GM12891 (cell line): Measurements from ENCODE around the gene EXOC3L2. TPM values are rescaled to one million over a fixed set of nuclear protein-coding genes. Genes with fewer than 3 reads are reported as not detected.

Experiments used
- DNase-seq: peaks from one replicate; pipeline ENCODE4 v3.0.0; 2011; ENCODE audit warnings: low spot score; ENCODE audit not compliant: insufficient read length
- FAIRE-seq: peaks from 2 replicates; lab custom pipeline; 2011; peaks lifted over from hg19 to GRCh38; lab: Jason Lieb, UNC
- PAX5 ChIP-seq: IDR thresholded peaks from 2 replicates; pipeline ENCODE4 v1.6.1; 2011; ENCODE audit warnings: low read length, moderate library complexity, mild to moderate bottlenecking; ENCODE audit not compliant: insufficient read depth, severe bottlenecking
- POLR2A ChIP-seq: IDR thresholded peaks from 2 replicates; pipeline ENCODE4 v1.6.1; 2011; ENCODE audit warnings: low read depth, low read length, control low read depth
- POLR2AphosphoS5 ChIP-seq: IDR thresholded peaks from 2 replicates; pipeline ENCODE4 v1.6.1; 2011; ENCODE audit warnings: low read depth, low read length, control low read depth
- POU2F2 ChIP-seq: IDR thresholded peaks from 2 replicates; pipeline ENCODE4 v1.6.1; 2011; ENCODE audit warnings: low read depth, mild to moderate bottlenecking, control low read depth, low read length, moderate library complexity
- SPI1 ChIP-seq: IDR thresholded peaks from 2 replicates; pipeline ENCODE4 v1.6.1; 2011; ENCODE audit warnings: low read depth, low read length, control low read depth
- TAF1 ChIP-seq: IDR thresholded peaks from 2 replicates; pipeline ENCODE4 v1.6.1; 2011; ENCODE audit warnings: low read depth, low read length, control low read depth
- polyA plus RNA-seq: library from polyadenylated mRNA; unstranded; fragments of >200 nt; gene quantifications from one replicate; pipeline ENCODE4 v1.2.1, GENCODE V29; 2012; ENCODE audit warnings: low read depth, missing spikeins, inconsistent platforms; ENCODE audit not compliant: missing spikeins

Gene EXOC3L2
- 0.14 TPM for polyA plus RNA-seq

DNA sequence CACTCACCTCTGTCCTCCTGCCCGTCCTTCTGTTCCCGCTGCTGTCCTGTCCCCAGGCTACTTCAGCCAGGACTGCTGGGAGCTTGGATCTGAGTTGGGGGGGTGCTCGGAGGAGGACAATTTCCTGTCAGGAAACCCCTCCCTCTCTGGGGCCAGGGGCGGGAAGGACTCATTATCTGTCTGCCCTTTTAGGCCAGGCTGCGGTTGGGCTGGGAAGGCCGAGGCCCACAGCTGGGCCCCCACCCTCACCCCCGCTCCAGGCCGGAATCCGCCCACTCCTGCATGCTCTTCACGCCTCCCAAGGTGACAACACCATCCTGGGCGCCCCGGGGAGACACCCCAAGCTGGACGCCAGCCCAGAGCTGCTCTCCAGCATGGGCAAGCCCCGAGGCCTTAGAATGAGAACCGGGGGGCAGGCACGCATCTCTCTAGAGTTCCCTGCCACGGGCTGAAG, at the start of gene EXOC3L2:
Gene EXOC3L2, minus strand, starts transcription at position 74 of the 454 bp plus-strand sequence. CDS start 6,362 bp downstream, outside the sequence.
- no peak for TF ChIP-seq POLR2AphosphoS5
- TF ChIP-seq POU2F2: no peak
- no peak for TF ChIP-seq PAX5
- TF ChIP-seq POLR2A: no peak
- TF ChIP-seq SPI1: no peak
- TF ChIP-seq TAF1: no peak
- FAIRE-seq: no peak
- no peak for DNase-seq

DNA sequence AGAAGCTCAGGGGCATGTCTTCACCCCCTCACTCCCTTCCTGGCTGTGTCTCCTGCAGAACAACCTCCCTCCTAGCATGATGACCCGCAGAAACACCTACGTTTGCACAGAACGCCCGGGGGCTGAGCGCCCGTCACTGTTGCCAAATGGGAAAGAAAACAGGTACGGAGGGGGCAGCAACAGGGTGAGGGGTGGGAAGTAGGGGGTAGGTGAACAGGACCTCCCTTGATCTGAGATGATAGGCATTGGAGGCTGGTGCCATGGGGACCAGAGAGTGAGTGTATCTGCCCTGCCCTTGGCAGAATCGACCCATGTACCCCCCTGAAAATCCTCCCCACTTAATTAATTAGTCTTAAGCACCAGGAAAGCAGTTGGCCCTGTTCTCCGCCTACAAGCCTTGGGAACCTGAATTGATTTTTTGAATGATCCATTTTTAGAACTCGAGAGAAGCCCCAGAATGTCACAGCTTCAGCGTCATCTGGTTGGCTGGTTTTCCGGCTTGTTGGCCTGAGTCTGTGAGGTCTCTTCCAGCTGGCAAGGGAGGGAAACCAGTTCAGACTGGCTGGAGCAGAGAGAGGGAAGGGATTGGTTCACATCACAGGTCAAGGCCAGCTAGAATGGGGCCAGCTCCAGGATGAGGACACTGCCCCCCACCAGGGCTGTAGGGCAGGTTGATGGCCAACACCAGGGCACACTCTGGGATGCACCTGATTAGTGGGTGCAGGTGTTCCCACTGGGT, 49.3 kb upstream of the EXOC3L2 start:
- DNase-seq (no peak), FAIRE-seq (no peak)
- TF ChIP-seq PAX5 (no peak), SPI1 (no peak), POU2F2 (no peak), POLR2AphosphoS5 (no peak), TAF1 (no peak), POLR2A (no peak)

DNA sequence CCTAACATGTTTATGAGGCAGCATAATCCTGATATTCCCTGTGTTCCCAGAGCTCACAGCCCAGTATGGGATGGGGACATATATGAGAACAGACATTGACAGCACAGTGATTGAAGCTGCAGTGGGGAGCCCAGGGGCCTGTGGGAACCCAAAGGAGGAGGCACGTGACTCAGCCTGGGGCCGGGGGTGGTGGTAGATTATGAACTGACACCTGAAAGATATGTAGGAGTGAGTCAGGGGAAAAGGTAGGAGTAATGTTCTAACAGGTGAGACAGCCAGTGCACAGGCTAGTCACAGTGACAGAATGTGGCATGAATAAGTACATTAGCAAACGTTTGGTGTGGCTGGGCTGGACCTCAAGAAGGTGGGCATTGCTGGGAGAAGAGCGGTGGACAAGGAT, 48.5 kb upstream of the EXOC3L2 start:
- FAIRE-seq (peak; percentile 31), DNase-seq (no peak)
- TF ChIP-seq POLR2AphosphoS5: no peak
- no peak for TF ChIP-seq TAF1
- TF ChIP-seq PAX5: no peak
- TF ChIP-seq POLR2A: no peak
- TF ChIP-seq SPI1: no peak
- TF ChIP-seq POU2F2: no peak

DNA sequence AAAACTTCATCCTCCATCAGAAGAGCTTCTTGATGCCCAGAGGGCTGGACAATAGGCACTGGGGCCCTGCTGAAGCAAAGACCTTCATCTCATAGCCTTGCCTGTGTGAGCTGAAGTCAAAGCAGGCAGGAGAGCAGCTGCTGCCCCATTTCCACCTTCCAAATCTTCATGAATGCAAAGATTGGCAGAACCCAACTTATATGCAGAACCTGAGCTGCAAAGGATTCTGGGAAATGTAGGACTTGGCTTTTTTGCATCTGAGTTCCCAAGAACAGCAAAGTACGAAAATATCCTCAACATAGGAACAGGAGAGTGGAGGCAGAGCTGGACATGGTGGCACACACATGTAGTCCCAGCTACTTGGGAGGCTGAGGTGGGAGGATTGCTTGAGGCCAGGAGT, 46.6 kb upstream of the EXOC3L2 start:
- no peak for TF ChIP-seq POLR2A
- no peak for TF ChIP-seq POU2F2
- no peak for TF ChIP-seq PAX5
- TF ChIP-seq SPI1: no peak
- no peak for TF ChIP-seq POLR2AphosphoS5
- no peak for TF ChIP-seq TAF1
- FAIRE-seq: no peak

DNA sequence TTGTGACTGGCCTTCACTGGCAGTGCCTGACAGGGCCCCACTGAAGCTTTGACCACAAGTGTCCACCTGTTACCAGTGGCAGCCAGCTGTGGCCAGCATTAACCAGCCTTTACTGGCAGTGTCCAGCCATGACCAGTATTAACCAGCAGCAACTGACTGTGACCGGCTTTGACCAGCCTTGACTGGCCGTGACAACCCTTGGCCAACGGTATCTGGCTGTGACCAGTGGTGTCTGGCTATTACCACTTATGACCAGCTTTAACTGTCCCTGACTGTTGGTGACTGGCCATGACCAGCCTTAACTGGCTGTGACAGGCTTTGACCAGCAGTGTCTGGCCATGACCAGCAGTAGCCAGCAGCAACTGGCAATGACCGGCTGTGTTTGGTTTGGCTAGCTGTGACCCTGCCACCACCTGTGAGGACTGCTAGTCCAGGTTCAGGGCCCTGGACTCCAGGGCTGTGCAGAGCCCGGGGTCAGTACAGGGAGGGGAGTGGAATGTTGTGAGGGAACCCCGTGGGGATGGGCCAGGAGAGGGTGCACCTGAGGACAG, 45.2 kb upstream of the EXOC3L2 start:
- TF ChIP-seq TAF1: no peak
- TF ChIP-seq POLR2AphosphoS5: no peak
- TF ChIP-seq POLR2A: no peak
- no peak for TF ChIP-seq SPI1
- FAIRE-seq (no peak), DNase-seq (no peak)

More for the DNA sequence above, 46.6 kb upstream of the EXOC3L2 start:
- no peak for DNase-seq

DNA sequence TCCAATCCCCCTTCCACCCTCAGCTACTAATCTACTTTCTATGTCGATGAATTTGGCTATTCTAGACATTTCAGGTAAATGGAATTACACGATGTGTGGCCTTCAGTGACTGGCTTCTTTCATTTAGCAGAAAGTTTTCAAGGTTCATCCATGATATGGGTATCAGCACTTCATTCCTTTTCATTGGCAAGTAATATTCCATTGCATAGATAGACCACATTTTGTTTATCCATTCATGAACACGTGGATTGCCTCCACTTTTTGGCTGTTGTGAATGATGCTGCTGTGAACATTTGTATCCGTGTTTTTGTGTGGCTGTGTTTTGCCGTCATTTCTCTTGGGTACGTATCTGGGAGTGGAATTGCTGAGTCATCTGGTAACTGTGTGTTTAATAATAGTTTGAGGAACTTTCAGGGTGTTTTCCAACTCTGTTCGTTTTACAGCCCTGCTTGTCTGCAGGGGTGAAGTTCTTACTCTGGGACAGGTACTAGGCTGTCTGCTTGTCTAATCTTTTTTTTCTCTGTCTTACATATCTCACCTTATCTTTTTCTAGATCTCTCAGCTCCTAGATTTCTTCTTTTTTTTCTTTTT, 38.3 kb upstream of the EXOC3L2 start:
- FAIRE-seq: peak; percentile 78
- no peak for TF ChIP-seq SPI1
- no peak for TF ChIP-seq PAX5
- TF ChIP-seq POU2F2: no peak
- no peak for TF ChIP-seq TAF1
- TF ChIP-seq POLR2AphosphoS5: no peak
- TF ChIP-seq POLR2A: no peak
- DNase-seq: no peak

DNA sequence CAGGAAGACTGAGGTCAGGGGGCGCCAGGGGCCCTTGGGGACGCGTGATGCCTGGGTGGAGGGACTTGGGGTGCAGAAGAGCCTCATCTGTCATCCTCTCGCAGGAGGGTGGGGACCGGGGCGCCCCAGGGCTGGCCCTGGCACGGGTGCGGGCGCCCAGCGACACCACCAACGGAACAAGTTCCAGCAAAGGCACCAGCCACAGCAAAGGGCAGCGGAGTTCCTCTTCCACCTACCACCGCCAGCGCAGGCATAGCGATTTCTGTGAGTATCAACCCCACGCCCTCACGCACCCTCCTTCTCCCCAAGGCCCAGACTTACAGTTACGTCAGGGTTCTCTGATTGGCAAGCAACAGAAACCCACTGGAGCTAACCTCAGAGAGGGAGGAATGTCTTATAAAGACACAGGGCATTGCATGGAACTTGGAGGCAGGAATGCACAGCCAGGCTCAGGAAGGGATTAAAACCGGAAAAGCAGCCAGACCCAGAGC, 35.3 kb upstream of the EXOC3L2 start:
- DNase-seq (no peak), FAIRE-seq (no peak)
- TF ChIP-seq PAX5 (no peak), SPI1 (no peak), POLR2AphosphoS5 (no peak)

DNA sequence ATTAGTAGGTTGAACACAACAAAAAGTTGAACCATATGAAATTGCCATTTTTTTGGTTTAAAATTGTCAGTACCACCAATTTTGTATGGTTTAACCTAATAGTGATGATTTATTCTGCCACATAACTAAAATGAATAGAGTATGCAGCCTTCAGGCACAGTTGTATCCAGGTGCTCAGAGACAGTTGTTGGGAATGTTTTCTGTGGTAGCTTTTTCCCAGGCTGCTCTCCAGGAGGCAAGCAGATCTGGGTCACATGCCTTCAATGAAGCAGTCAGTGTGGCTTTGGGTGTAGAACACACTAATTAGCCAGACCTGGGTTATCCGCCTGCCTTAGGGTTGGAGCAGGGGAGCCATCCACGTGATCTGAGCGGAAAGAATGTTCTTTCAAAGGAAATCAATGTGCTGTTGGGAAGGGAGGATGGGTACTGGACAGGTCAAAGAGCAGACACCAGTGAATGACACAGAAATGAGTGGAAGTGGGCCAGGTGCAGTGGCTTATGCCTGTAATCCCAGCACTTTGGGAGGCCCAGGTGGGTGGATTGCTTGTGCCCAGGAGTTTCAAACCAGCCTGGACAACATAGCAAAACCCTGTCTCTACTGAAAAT, 34.5 kb upstream of the EXOC3L2 start:
- DNase-seq (no peak), FAIRE-seq (no peak)
- TF ChIP-seq TAF1 (no peak), PAX5 (no peak), POLR2AphosphoS5 (no peak), SPI1 (no peak), POU2F2 (no peak), POLR2A (no peak)

DNA sequence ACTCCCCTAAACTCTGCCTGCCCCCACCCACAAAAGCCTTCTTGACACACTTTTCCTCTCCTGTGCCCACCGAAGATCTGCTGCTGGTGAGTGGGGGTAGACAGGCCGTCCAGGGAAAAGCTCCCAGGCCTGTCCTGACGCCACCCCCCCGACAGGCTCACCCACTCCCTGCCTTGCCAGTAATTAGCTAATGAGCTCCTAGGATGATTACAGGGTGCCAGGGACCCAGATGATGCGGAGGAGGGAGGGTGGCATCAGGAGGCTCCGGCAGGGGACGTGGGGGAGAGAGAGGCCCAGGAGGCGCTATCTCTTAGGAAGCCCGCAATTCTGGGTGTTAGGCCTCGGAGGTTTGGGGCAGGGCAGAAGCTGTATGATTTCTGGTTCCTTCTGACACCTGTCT, 32.9 kb upstream of the EXOC3L2 start:
- FAIRE-seq (no peak), DNase-seq (no peak)
- TF ChIP-seq POLR2AphosphoS5: no peak
- TF ChIP-seq SPI1: no peak
- TF ChIP-seq POU2F2: no peak
- no peak for TF ChIP-seq POLR2A
- TF ChIP-seq PAX5: no peak
- TF ChIP-seq TAF1: no peak

DNA sequence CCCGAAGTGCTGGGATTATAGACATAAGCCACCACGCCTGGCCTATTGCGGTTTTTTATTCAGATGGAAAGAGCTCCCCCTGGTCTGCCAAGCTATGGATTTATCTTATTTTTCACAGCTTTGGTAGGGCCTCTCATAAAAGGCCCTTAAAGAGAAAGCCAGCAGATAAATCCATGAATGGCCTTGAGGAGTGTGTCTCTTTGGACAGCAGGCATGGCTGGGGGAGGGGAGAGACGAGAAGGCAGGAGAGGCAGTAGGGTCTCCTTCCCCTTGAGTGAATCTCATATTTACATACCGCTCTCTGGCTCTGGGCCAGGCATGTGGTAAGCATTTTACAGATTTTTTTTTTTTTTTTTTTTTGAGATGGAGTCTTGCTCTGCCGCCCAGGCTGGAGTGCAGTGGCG, 31.1 kb upstream of the EXOC3L2 start:
- no peak for FAIRE-seq
- no peak for DNase-seq
- TF ChIP-seq SPI1 (no peak), POLR2AphosphoS5 (no peak), POLR2A (no peak), TAF1 (no peak), POU2F2 (no peak), PAX5 (no peak)
